Hepatocyte (in vitro differentiated cells): ENCODE measurements around the gene SLC1A1. TPM values are rescaled to one million over a fixed set of nuclear protein-coding genes. Genes with fewer than 3 reads are reported as not detected.

ENCODE experiments used
- DNase-seq: peaks from one replicate; pipeline ENCODE4 v3.0.0-alpha.2; 2016; ENCODE audit warnings: low spot score
- H2AFZ ChIP-seq: fragments of 200-600 bp; sonication (generic); 2 replicates; pipeline ENCODE4 v1.6.0; 2016; ENCODE audit warnings: antibody characterized with exemption, mild to moderate bottlenecking
- H3K27ac ChIP-seq: fragments of 200-600 bp; sonication (generic); 2 replicates; pipeline ENCODE4 v1.5.1; 2016; ENCODE audit warnings: mild to moderate bottlenecking
- H3K27me3 ChIP-seq: fragments of 200-600 bp; sonication (generic); 2 replicates; pipeline ENCODE4 v1.6.1; 2016
- H3K36me3 ChIP-seq: fragments of 200-600 bp; sonication (generic); replicated peaks from 2 replicates; pipeline ENCODE4 v1.5.1; 2016; ENCODE audit warnings: low read depth; ENCODE audit not compliant: insufficient read depth
- H3K4me1 ChIP-seq: fragments of 200-600 bp; sonication (generic); 2 replicates; pipeline ENCODE4 v1.5.1; 2016; ENCODE audit warnings: mild to moderate bottlenecking, moderate library complexity; ENCODE audit not compliant: insufficient read depth
- H3K4me2 ChIP-seq: fragments of 200-600 bp; sonication (generic); 2 replicates; pipeline ENCODE4 v1.6.0; 2016
- H3K4me3 ChIP-seq: fragments of 200-600 bp; sonication (generic); 2 replicates; pipeline ENCODE4 v1.5.1; 2016; ENCODE audit warnings: mild to moderate bottlenecking
- H3K79me2 ChIP-seq: fragments of 200-600 bp; sonication (generic); 2 replicates; pipeline ENCODE4 v1.6.0; 2017; ENCODE audit warnings: mild to moderate bottlenecking
- H3K9me2 ChIP-seq: fragments of 200-600 bp; sonication (generic); replicated peaks from 2 replicates; pipeline ENCODE4 v1.6.0; 2017; ENCODE audit warnings: mild to moderate bottlenecking; ENCODE audit not compliant: insufficient read depth
- H3K9me3 ChIP-seq: fragments of 200-600 bp; sonication (generic); 2 replicates; pipeline ENCODE4 v1.5.1; 2016; ENCODE audit warnings: low read depth, mild to moderate bottlenecking
- H4K20me1 ChIP-seq: fragments of 200-600 bp; sonication (generic); 2 replicates; pipeline ENCODE4 v1.6.0; 2016; ENCODE audit warnings: mild to moderate bottlenecking; ENCODE audit not compliant: insufficient read depth, poor library complexity, severe bottlenecking
- EZH2 ChIP-seq: fragments of 200-600 bp; sonication (generic); IDR thresholded peaks from 2 replicates; pipeline ENCODE4 v1.6.1; 2016; ENCODE audit warnings: antibody characterized with exemption, mild to moderate bottlenecking, borderline replicate concordance
- EZH2phosphoT487 ChIP-seq: fragments of 200-600 bp; sonication (generic); IDR thresholded peaks from one replicate; pipeline ENCODE4 v1.6.1; 2018; ENCODE audit warnings: antibody characterized with exemption, mild to moderate bottlenecking, low read depth, moderate library complexity; ENCODE audit not compliant: unreplicated experiment, severe bottlenecking
- WGBS: methylation state at CpG from one replicate; pipeline ENCODE4 v1.1.6; 2016; ENCODE audit warnings: low lambda C conversion rate; ENCODE audit errors: missing lambda C conversion rate; 5-methylcytosine and 5-hydroxymethylcytosine counted together
- polyA plus RNA-seq: library from polyadenylated mRNA; unstranded; fragments of >200 nt; fragmentation: Nextera tagmentation; extraction: Ambion mirVana; gene quantifications from 2 replicates; pipeline ENCODE4 v1.2.1, GENCODE V29; 2016
- total RNA-seq: library from RNA; depleted of rRNA; stranded (reverse); fragments of >200 nt; gene quantifications from 2 replicates; pipeline ENCODE4 v1.2.3, GENCODE V29; 2014
- TF ChIP-seq, protein P1 (sequence below): fragments of 200-600 bp; sonication (generic); IDR thresholded peaks from 2 replicates; pipeline ENCODE4 v1.5.1; 2016; ENCODE audit warnings: antibody characterized with exemption, mild to moderate bottlenecking; ENCODE audit not compliant: poor library complexity

The SLC1A1 gene
- total and polyA plus RNA-seq, 2 experiments from 2014 or later: 36.1 to 50.7 TPM

DNA sequence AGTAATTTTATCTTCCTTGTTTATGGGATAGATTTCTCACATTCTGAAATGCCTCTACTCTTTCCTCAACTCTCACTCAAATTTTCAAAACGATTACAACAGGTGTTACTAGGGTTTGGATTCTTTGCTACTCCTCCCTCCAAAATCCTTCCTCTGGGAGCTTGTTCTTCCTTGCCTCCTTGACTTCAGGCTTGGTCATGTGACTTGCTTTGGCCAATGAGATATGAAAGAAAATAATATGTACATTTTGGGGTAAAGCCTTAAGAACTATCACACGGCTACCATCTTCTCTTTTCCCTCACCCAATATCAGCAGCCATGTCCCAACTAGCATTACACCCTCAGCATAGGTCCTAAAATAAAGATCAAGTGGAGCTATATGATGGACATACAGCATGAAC is 28.8 kb upstream of the SLC1A1 start:
- Histone ChIP-seq H3K9me2 (no peaks in the 10 kb centered on the region), H3K4me1 (no peaks in the 10 kb centered on the region), H4K20me1 (no peaks in the 10 kb centered on the region)

DNA sequence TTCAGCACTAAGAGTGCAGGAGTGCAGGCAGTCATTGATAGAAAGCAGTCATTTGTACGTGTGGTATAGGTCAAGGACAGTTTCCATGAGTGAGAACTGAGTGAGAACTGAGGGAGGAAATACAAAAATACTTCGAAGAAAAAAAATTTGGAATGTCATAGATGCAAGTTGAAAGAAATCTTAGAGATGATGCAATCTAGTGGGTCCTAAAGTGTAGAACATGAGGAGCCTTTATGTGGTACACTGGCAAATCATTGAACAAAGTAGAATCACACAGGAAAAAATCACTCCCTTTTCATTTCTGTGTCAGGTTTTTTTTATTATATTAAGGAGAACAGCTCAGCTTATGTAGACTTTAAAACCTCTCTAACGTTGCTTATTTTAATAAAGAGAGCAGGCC is 26.4 kb upstream of the SLC1A1 start:
- Histone ChIP-seq H3K79me2 (no peaks in the 10 kb centered on the region), H2AFZ (no peak overlapping the region), H3K27ac (no peak overlapping the region), H3K4me1 (no peaks in the 10 kb centered on the region), H3K4me3 (no peak overlapping the region), H3K36me3 (no peaks in the 10 kb centered on the region), H3K9me2 (no peaks in the 10 kb centered on the region), H4K20me1 (no peaks in the 10 kb centered on the region), H3K4me2 (no peak overlapping the region), H3K9me3 (no peaks in the 10 kb centered on the region), H3K27me3 (no peaks in the 10 kb centered on the region)
- no peak for DNase-seq
- 72% methylated on average over 3 of the region's 3 CpGs for WGBS
- TF ChIP-seq, protein P1, sequence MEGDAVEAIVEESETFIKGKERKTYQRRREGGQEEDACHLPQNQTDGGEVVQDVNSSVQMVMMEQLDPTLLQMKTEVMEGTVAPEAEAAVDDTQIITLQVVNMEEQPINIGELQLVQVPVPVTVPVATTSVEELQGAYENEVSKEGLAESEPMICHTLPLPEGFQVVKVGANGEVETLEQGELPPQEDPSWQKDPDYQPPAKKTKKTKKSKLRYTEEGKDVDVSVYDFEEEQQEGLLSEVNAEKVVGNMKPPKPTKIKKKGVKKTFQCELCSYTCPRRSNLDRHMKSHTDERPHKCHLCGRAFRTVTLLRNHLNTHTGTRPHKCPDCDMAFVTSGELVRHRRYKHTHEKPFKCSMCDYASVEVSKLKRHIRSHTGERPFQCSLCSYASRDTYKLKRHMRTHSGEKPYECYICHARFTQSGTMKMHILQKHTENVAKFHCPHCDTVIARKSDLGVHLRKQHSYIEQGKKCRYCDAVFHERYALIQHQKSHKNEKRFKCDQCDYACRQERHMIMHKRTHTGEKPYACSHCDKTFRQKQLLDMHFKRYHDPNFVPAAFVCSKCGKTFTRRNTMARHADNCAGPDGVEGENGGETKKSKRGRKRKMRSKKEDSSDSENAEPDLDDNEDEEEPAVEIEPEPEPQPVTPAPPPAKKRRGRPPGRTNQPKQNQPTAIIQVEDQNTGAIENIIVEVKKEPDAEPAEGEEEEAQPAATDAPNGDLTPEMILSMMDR: no peak
- TF ChIP-seq EZH2phosphoT487 (no peak), EZH2 (no peak)

More for the DNA sequence above, 28.8 kb upstream of the SLC1A1 start:
- no peak for DNase-seq
- Histone ChIP-seq H2AFZ (no peak overlapping the region), H3K9me3 (no peaks in the 10 kb centered on the region), H3K36me3 (no peaks in the 10 kb centered on the region), H3K27me3 (no peaks in the 10 kb centered on the region), H3K4me3 (no peak overlapping the region), H3K4me2 (no peak overlapping the region), H3K27ac (no peak overlapping the region), H3K79me2 (no peaks in the 10 kb centered on the region)
- WGBS: 89% methylated on average over 2 of the region's 2 CpGs
- no peak for TF ChIP-seq EZH2
- no peak for TF ChIP-seq EZH2phosphoT487
- TF ChIP-seq, protein P1: no peak

DNA sequence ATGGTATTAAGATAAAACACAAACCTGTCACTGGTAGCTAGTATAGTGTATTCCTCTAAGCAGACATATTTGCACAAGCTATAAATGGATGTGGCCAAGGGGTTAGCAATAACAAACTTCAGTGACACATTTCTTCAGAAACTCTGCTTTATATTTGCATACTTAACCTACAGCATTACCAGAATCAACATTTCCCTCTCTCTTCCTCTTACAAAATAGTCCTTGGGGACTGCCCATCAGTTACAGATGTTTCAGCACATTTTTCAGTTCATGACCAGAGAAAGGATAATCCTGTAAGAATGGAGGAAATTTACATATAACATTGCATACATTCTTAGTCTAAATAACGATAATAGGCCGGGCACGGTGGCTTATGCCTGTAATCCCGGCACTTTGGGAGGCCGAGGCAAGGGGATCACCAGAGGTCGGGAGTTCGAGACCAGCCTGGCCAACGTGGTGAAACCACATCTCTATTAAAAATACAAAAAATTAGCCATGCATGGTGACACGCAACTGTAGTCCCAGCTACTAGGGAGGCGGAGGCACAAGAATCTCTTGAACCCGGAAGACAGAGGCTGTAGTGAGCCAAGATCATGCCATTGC is 25.3 kb upstream of the SLC1A1 start:
- Histone ChIP-seq H3K4me3 (no peak overlapping the region), H2AFZ (no peak overlapping the region), H3K9me3 (no peaks in the 10 kb centered on the region), H3K36me3 (no peaks in the 10 kb centered on the region), H3K4me1 (no peaks in the 10 kb centered on the region), H4K20me1 (no peaks in the 10 kb centered on the region), H3K27ac (no peak overlapping the region), H3K79me2 (no peaks in the 10 kb centered on the region), H3K4me2 (no peak overlapping the region), H3K27me3 (no peaks in the 10 kb centered on the region), H3K9me2 (no peaks in the 10 kb centered on the region)
- TF ChIP-seq EZH2phosphoT487: no peak
- no peak for TF ChIP-seq EZH2
- TF ChIP-seq, protein P1: no peak
- WGBS: 92% methylated on average over 11 of the region's 11 CpGs
- no peak for DNase-seq

DNA sequence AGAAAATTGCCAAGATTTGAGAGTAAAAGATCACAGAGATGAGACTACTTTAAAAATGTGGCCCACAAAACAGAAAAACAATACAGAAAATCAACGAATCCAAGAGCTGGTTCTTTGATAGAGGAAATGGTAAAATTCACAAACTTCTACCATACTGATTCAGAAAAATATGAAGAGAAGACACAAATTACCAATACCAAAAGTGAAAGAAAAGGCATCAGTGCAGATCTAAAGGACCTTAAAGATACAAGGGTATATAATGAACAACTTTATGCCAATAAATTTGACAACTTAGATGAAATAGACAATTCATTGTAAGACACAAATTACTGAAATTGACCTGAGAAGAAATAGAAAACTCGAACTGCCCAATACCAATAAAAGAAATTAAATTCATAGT is 24.4 kb upstream of the SLC1A1 start:
- Histone ChIP-seq H3K27ac (no peak overlapping the region), H4K20me1 (no peaks in the 10 kb centered on the region), H3K9me2 (no peaks in the 10 kb centered on the region), H2AFZ (no peak overlapping the region), H3K27me3 (no peaks in the 10 kb centered on the region), H3K9me3 (no peaks in the 10 kb centered on the region), H3K4me3 (no peak overlapping the region), H3K79me2 (no peaks in the 10 kb centered on the region), H3K4me1 (no peaks in the 10 kb centered on the region), H3K4me2 (no peak overlapping the region), H3K36me3 (no peaks in the 10 kb centered on the region)
- WGBS: 86% methylated on average over 2 of the region's 2 CpGs
- no peak for TF ChIP-seq EZH2phosphoT487
- no peak for TF ChIP-seq EZH2
- TF ChIP-seq, protein P1: no peak
- no peak for DNase-seq
